ENCODE results near the gene SLC22A3. TPM values are rescaled to one million over a fixed set of nuclear protein-coding genes. Genes with fewer than 3 reads are reported as not detected.

Gene SLC22A3
- total RNA-seq, 2 experiments from 2014 or later, result not detected

GRCh38 chr6:160477901-160478300 is 129.7 kb downstream of the SLC22A3 start:
- Histone ChIP-seq H3K9me2 (ENCODE audit: insufficient read depth, low read length) (no peaks in the 10 kb centered on the region), H3K4me2 (ENCODE audit: low read length) (no peak overlapping the region), H3K4me1 (ENCODE audit: insufficient read depth, low read length, poor library complexity, severe bottlenecking) (no peaks in the 10 kb centered on the region), H3K79me2 (ENCODE audit: insufficient read depth, low read depth, low read length) (no peaks in the 10 kb centered on the region), H3K27ac (ENCODE audit: low read depth, low read length, poor library complexity, severe bottlenecking) (no peak overlapping the region), H3K36me3 (ENCODE audit: insufficient read depth, low read length) (no peaks in the 10 kb centered on the region), H3K9me3 (ENCODE audit: low read length) (no peaks in the 10 kb centered on the region), H3K4me3 (ENCODE audit: low read depth, low read length, poor library complexity, severe bottlenecking) (no peak overlapping the region), H2AFZ (ENCODE audit: low read length) (no peak overlapping the region), H4K20me1 (ENCODE audit: insufficient read depth, low read length) (no peaks in the 10 kb centered on the region)
- DNase-seq (ENCODE audit: low spot score), result no peak
- TF ChIP-seq, protein P1, sequence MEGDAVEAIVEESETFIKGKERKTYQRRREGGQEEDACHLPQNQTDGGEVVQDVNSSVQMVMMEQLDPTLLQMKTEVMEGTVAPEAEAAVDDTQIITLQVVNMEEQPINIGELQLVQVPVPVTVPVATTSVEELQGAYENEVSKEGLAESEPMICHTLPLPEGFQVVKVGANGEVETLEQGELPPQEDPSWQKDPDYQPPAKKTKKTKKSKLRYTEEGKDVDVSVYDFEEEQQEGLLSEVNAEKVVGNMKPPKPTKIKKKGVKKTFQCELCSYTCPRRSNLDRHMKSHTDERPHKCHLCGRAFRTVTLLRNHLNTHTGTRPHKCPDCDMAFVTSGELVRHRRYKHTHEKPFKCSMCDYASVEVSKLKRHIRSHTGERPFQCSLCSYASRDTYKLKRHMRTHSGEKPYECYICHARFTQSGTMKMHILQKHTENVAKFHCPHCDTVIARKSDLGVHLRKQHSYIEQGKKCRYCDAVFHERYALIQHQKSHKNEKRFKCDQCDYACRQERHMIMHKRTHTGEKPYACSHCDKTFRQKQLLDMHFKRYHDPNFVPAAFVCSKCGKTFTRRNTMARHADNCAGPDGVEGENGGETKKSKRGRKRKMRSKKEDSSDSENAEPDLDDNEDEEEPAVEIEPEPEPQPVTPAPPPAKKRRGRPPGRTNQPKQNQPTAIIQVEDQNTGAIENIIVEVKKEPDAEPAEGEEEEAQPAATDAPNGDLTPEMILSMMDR (conservative IDR thresholded peaks at IDR 0.05; ENCODE audit: low read length), result no peak
- TF ChIP-seq EZH2phosphoT487 (IDR thresholded peaks at IDR 0.05; ENCODE audit: borderline replicate concordance, low read depth, low read length), result no peak
- CTCF ChIA-PET (ENCODE audit: unreplicated experiment), result no interaction called here
- intact Hi-C loops (cut with micrococcal nuclease; ENCODE audit: unreplicated experiment), result no loop called here
- POLR2A ChIA-PET, result no interaction called here
- BruUV-seq (replicated peaks), result no TSS peak

- H4K20me1 ChIP-seq (ENCODE audit: insufficient read depth, low read length), result no peaks in the 10 kb centered on the region
- no peak overlapping the region for H3K4me2 ChIP-seq (ENCODE audit: low read length)
- no peak overlapping the region for H3K4me3 ChIP-seq (ENCODE audit: low read depth, low read length, poor library complexity, severe bottlenecking)
- CTCF ChIA-PET (ENCODE audit: unreplicated experiment), result no interaction called here
- no peaks in the 10 kb centered on the region for H3K9me3 ChIP-seq (ENCODE audit: low read length)
- no peaks in the 10 kb centered on the region for H3K4me1 ChIP-seq (ENCODE audit: insufficient read depth, low read length, poor library complexity, severe bottlenecking)
- no TSS peak for BruUV-seq (replicated peaks)
- H3K9me2 ChIP-seq (ENCODE audit: insufficient read depth, low read length), result no peaks in the 10 kb centered on the region
- POLR2A ChIA-PET, result no interaction called here
- no peaks in the 10 kb centered on the region for H3K36me3 ChIP-seq (ENCODE audit: insufficient read depth, low read length)
- no peaks in the 10 kb centered on the region for H3K79me2 ChIP-seq (ENCODE audit: insufficient read depth, low read depth, low read length)
- no peak for TF ChIP-seq EZH2phosphoT487 (IDR thresholded peaks at IDR 0.05; ENCODE audit: borderline replicate concordance, low read depth, low read length)
- TF ChIP-seq, protein P1 (conservative IDR thresholded peaks at IDR 0.05; ENCODE audit: low read length), result no peak
- no peak overlapping the region for H3K27ac ChIP-seq (ENCODE audit: low read depth, low read length, poor library complexity, severe bottlenecking)
- intact Hi-C loops (cut with micrococcal nuclease; ENCODE audit: unreplicated experiment), result no loop called here
- no peak for DNase-seq (ENCODE audit: low spot score)
- no peak overlapping the region for H2AFZ ChIP-seq (ENCODE audit: low read length)
Observed at GRCh38 chr6:160487116-160487515, 138.9 kb downstream of the SLC22A3 start.

DNA sequence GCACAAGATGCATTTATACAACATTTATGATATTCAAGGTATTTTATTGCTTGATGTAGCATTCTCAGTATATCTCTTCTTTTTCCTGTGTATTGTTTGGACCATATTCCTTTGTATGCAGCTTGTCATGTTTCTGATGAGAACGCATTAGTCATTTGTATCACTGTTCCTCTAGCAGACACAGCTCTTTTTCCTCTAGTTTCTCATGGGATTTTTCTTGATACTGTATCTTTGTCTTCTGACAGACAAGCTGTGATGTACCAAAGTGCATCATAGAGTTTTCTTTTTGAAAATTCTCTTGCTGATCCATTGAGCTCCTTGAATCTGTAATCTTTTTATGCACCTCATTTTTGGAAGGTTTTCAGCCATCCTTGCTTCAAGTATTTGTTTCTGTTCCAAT is 140.9 kb downstream of the SLC22A3 start:
- H3K9me2 ChIP-seq (ENCODE audit: insufficient read depth, low read length), result no peaks in the 10 kb centered on the region
- H3K4me3 ChIP-seq (ENCODE audit: low read depth, low read length, poor library complexity, severe bottlenecking), result no peak overlapping the region
- H3K4me1 ChIP-seq (ENCODE audit: insufficient read depth, low read length, poor library complexity, severe bottlenecking), result no peaks in the 10 kb centered on the region
- H3K4me2 ChIP-seq (ENCODE audit: low read length), result no peak overlapping the region
- H2AFZ ChIP-seq (ENCODE audit: low read length), result no peak overlapping the region
- intact Hi-C loops (cut with micrococcal nuclease; ENCODE audit: unreplicated experiment), result no loop called here
- TF ChIP-seq, protein P1 (conservative IDR thresholded peaks at IDR 0.05; ENCODE audit: low read length), result no peak
- TF ChIP-seq EZH2phosphoT487 (IDR thresholded peaks at IDR 0.05; ENCODE audit: borderline replicate concordance, low read depth, low read length), result no peak
- no peak overlapping the region for H3K27ac ChIP-seq (ENCODE audit: low read depth, low read length, poor library complexity, severe bottlenecking)
- no peaks in the 10 kb centered on the region for H3K79me2 ChIP-seq (ENCODE audit: insufficient read depth, low read depth, low read length)
- H4K20me1 ChIP-seq (ENCODE audit: insufficient read depth, low read length), result no peaks in the 10 kb centered on the region
- H3K36me3 ChIP-seq (ENCODE audit: insufficient read depth, low read length), result no peaks in the 10 kb centered on the region
- CTCF ChIA-PET (ENCODE audit: unreplicated experiment), result no interaction called here
- H3K9me3 ChIP-seq (ENCODE audit: low read length), result no peaks in the 10 kb centered on the region
- no peak for DNase-seq (ENCODE audit: low spot score)
- BruUV-seq (replicated peaks), result no TSS peak
- POLR2A ChIA-PET, result interaction anchor here (1.2 kb wide), 1 partner anchor 865 kb away, joined by 3 read pairs; no protein-coding TSS in a partner anchor

Measured in OCI-LY7 (cell line).